Skeletal muscle tissue (tissue), 4 donors: ENCODE measurements around the gene ERO1B. TPM values are rescaled to one million over a fixed set of nuclear protein-coding genes. Genes with fewer than 3 reads are reported as not detected.
"Not testable (repeated sequence)": the region's sequence is repeated elsewhere in the genome, so short reads cannot be mapped to it uniquely, and the experiment has no call there.

Experiments used
- H3K27ac ChIP-seq: one replicate; pipeline ENCODE4 v1.7.0; 2013; ENCODE audit warnings: mild to moderate bottlenecking, low read depth, low read length, inconsistent platforms
- H3K27me3 ChIP-seq, 3 donors: one replicate each; pipeline ENCODE4 v1.7.0; 2013; ENCODE audit warnings: low read length in 3 of 3; ENCODE audit not compliant: control insufficient read depth in 3 of 3, insufficient read depth in 3 of 3
- H3K36me3 ChIP-seq, 3 donors: one replicate each; pipeline ENCODE4 v1.7.0; 2013; ENCODE audit warnings: low read length in 3 of 3; ENCODE audit not compliant: control insufficient read depth in 3 of 3, insufficient read depth in 3 of 3
- H3K4me1 ChIP-seq, 3 donors: one replicate each; pipeline ENCODE4 v1.7.0; 2013; ENCODE audit warnings: low read length in 3 of 3, mild to moderate bottlenecking in 3 of 3; ENCODE audit not compliant: control insufficient read depth in 3 of 3, insufficient read depth in 3 of 3
- H3K4me3 ChIP-seq, 3 donors: one replicate each; pipeline ENCODE4 v1.7.0; 2013; ENCODE audit warnings: low read length in 3 of 3
- H3K9ac ChIP-seq, 3 donors: one replicate each; pipeline ENCODE4 v1.7.0; 2013; ENCODE audit warnings: low read length in 3 of 3, mild to moderate bottlenecking in 3 of 3, moderate library complexity in 2 of 3, low read depth in 1 of 3
- H3K9me3 ChIP-seq, 3 donors: one replicate each; pipeline ENCODE4 v1.7.0; 2013; ENCODE audit warnings: low read length in 3 of 3; ENCODE audit not compliant: control insufficient read depth in 3 of 3
- total RNA-seq: library from RNA; depleted of rRNA; stranded (reverse); fragments of >200 nt; gene quantifications from one replicate; pipeline ENCODE4 v1.2.3, GENCODE V29; 2014
- donor health status: Osteomylitis.

The ERO1B gene
- total RNA-seq, 1 donor from 2014 or later, result 4.2 TPM

GRCh38 chr1:236316437-236316836 lies 34.7 kb upstream of the ERO1B start:
- Histone ChIP-seq H3K9ac (no peak overlapping the region), H3K4me1 (no peaks in the 10 kb centered on the region), H3K27ac (no peak overlapping the region), H3K36me3 (no peaks in the 10 kb centered on the region), H3K4me3 (no peak overlapping the region), H3K9me3 (no peaks in the 10 kb centered on the region), H3K27me3 (peaks cover 0 to 3% (median 0%) of the 10 kb centered on the region in 3 donors)

DNA sequence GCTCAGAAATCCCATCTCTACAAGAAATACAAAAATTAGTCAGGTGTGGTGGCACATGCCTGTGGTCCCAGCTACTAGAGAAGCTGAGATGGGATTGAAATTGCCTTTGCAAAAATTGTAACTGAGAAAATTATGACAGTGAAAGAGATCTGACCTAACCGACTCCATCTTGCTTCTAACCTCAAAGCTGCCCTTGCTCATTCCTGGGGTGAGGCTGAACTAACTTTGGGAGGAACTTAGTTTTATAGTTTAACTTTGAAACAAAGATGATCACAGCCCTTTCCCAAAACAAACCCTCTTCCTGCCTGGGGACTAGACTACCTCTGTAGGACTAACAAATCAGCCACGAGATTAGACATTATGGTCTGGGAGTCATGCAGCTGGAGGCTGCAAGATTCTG lies 33.8 kb upstream of the ERO1B start:
- Histone ChIP-seq H3K27me3 (peaks cover 0 to 3% (median 0%) of the 10 kb centered on the region in 3 donors), H3K4me3 (no peak overlapping the region), H3K36me3 (no peaks in the 10 kb centered on the region), H3K9me3 (no peaks in the 10 kb centered on the region), H3K9ac (no peak overlapping the region), H3K27ac (no peak overlapping the region), H3K4me1 (no peaks in the 10 kb centered on the region)

- Histone ChIP-seq H3K4me1 (no peaks in the 10 kb centered on the region), H3K36me3 (no peaks in the 10 kb centered on the region), H3K27ac (no peak overlapping the region), H3K9me3 (no peaks in the 10 kb centered on the region), H3K27me3 (peaks cover 0 to 3% (median 0%) of the 10 kb centered on the region in 3 donors), H3K9ac (no peak overlapping the region), H3K4me3 (no peak overlapping the region)
These were observed 33.3 kb upstream of the ERO1B start for GRCh38 chr1:236315092-236315491.

DNA sequence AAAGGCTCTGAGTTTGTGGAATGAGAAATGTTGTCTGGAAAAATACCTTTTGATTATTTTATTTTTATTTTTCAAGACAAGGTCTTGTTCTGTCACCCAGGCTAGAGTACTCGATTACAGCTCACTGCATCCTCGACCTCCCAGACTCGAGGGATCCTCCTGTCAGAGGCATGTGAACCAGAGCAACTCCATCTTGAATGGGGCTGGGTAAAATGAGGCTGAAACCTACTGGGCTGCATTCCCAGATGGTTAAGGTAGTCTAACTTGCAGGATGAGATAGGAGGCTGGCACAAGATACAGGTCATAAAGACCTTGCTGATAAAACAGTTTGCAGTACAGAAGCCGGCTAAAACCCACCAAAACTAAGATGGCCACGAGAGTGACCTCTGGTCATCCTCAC lies 32.3 kb upstream of the ERO1B start:
- H3K27ac ChIP-seq, H3K9ac ChIP-seq, H3K4me1 ChIP-seq, H3K4me3 ChIP-seq, H3K9me3 ChIP-seq, H3K27me3 ChIP-seq, H3K36me3 ChIP-seq: not testable (repeated sequence)

- no peak overlapping the region for H3K27ac ChIP-seq
- H3K4me3 ChIP-seq, result no peak overlapping the region
- no peaks in the 10 kb centered on the region for H3K4me1 ChIP-seq
- no peaks in the 10 kb centered on the region for H3K36me3 ChIP-seq
- H3K9me3 ChIP-seq, result no peaks in the 10 kb centered on the region
- no peak overlapping the region for H3K9ac ChIP-seq
- H3K27me3 ChIP-seq, result no peaks in the 10 kb centered on the region
These were observed 31.7 kb upstream of the ERO1B start for GRCh38 chr1:236313427-236313826.

DNA sequence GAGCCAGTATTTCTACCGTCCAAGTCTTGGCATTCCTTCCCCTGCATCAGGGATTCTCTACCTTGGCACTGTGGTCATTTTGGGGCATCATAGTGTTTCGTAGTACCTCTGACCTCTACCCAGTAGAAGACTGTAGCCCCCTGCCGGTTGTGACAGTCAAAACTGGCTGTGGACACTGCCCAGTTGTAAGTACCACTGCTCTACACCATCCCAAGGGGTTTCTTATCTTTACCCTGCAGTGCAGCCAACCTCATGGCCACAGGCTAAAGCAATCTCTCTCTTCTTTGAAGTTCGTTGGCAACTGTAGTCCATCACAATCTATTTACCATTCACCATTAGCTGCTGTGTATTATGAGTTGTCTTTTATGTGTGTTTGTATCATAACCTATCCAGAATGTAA lies 29.3 kb upstream of the ERO1B start:
- Histone ChIP-seq H3K9me3 (no peaks in the 10 kb centered on the region), H3K4me3 (no peak overlapping the region), H3K27me3 (no peaks in the 10 kb centered on the region), H3K4me1 (no peaks in the 10 kb centered on the region), H3K9ac (no peak overlapping the region), H3K27ac (no peak overlapping the region), H3K36me3 (no peaks in the 10 kb centered on the region)

DNA sequence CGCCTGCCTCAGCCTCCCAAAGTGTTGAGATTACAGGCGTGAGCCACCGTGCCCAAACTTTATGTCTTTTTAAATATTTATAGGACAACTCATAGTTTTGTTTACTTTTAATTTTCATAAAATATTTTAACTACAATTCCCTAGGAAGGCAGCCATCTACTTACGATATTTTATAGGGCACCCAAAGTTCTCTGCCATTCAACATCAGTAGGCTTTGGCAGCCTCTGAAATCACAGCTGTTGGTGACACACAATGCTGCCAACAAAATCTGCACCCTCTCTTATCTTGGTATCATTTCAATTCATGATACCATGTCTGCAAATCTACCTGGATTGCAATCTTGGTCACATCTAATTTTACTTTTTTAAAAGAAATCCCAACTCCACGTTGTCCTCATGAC lies 27.1 kb upstream of the ERO1B start:
- H3K36me3 ChIP-seq, result no peaks in the 10 kb centered on the region
- no peak overlapping the region for H3K4me3 ChIP-seq
- no peak overlapping the region for H3K27ac ChIP-seq
- no peak overlapping the region for H3K9ac ChIP-seq
- H3K27me3 ChIP-seq, result no peaks in the 10 kb centered on the region
- no peaks in the 10 kb centered on the region for H3K9me3 ChIP-seq
- H3K4me1 ChIP-seq, result no peaks in the 10 kb centered on the region

DNA sequence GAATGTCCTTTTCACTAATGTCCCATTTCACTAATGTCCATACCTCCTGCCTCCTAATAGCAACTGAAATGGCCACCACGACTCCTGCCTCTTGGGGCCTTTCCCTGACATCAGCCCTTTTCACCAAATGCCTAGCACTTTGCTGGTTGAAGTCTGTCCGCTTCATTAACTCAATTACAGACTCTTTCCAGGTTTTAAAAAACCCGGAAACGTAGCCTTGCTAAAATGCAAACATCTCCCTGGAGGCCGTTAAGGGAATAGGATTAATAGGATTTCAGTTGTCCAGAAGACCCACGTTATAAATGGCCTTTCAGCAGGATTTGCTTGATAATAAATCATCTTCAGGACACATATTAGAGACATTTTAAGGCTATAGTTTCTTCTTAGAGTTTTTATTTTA lies 25.7 kb upstream of the ERO1B start:
- Histone ChIP-seq H3K27ac (no peak overlapping the region), H3K4me3 (no peak overlapping the region), H3K27me3 (no peaks in the 10 kb centered on the region), H3K36me3 (no peaks in the 10 kb centered on the region), H3K4me1 (no peaks in the 10 kb centered on the region), H3K9ac (no peak overlapping the region), H3K9me3 (no peaks in the 10 kb centered on the region)

DNA sequence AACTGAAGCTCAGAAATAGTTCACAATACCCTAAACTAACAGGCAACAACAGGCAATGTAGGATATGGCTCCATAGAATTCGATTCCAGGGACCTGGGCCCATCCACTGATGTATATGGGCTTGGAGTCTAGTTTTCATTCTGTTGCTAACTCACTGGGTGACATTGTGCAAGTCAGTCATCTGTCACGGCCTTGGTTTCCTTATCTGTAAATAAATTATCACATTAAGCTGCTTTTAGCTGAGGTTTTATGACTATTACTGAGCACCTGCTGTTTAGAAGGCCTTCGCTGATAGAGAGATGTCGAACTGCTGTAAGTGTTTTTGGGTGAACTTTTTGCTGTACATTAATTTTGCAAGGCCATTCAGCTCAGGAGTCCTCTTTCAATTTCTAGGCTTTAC lies 22.9 kb upstream of the ERO1B start:
- no peaks in the 10 kb centered on the region for H3K27me3 ChIP-seq

GRCh38 chr1:236303675-236304074 lies 21.9 kb upstream of the ERO1B start:
- Histone ChIP-seq H3K9ac (no peak overlapping the region), H3K4me3 (no peak overlapping the region), H3K27ac (no peak overlapping the region), H3K27me3 (no peaks in the 10 kb centered on the region), H3K4me1 (no peaks in the 10 kb centered on the region), H3K36me3 (no peaks in the 10 kb centered on the region), H3K9me3 (no peaks in the 10 kb centered on the region)

More for the DNA sequence above, 22.9 kb upstream of the ERO1B start:
- Histone ChIP-seq H3K9me3 (no peaks in the 10 kb centered on the region), H3K9ac (no peak overlapping the region), H3K4me3 (no peak overlapping the region), H3K36me3 (no peaks in the 10 kb centered on the region), H3K4me1 (no peaks in the 10 kb centered on the region), H3K27ac (no peak overlapping the region)

GRCh38 chr1:236302941-236303340 lies 21.2 kb upstream of the ERO1B start:
- Histone ChIP-seq H3K27ac (no peak overlapping the region), H3K9me3 (no peaks in the 10 kb centered on the region), H3K9ac (no peak overlapping the region), H3K27me3 (no peaks in the 10 kb centered on the region), H3K4me3 (no peak overlapping the region), H3K36me3 (no peaks in the 10 kb centered on the region), H3K4me1 (no peaks in the 10 kb centered on the region)
